ENCODE results near the gene FAM168B.

GRCh38 chr2:131022731-131023130, 70.5 kb downstream of the FAM168B start:
- TF ChIP-seq POLR2A (IDR thresholded peaks at IDR 0.05; ENCODE audit: low read depth, low read length) (no peak), POU2F2 (IDR thresholded peaks at IDR 0.05; ENCODE audit: low read depth, low read length) (no peak), POLR2AphosphoS5 (IDR thresholded peaks at IDR 0.05; ENCODE audit: low read depth, low read length) (no peak)
